HCT116 (cell line): ENCODE data around the gene LTBP1. TPM values are rescaled to one million over a fixed set of nuclear protein-coding genes. Genes with fewer than 3 reads are reported as not detected.

Source experiments
- ATAC-seq: fragments of 200-7000 bp; cut with Tn5 transposase; 2 replicates; pipeline ENCODE4 v1.9.1; 2020; ENCODE audit warnings: mild to moderate bottlenecking, moderate library complexity
- BruUV-seq: library from RNA; stranded (reverse); fragments of 400-500 nt; replicated peaks from 2 replicates; lab custom pipeline; 2021; lab: Mats Ljungman, UMichigan
- CTCF ChIA-PET: fragments of 300-600 bp; sonication (Branson Sonifier 250); formaldehyde crosslinking; loops from one replicate; lab custom pipeline; 2021; ENCODE audit warnings: antibody characterized with exemption; lab: Charles Lee
- POLR2A ChIA-PET: fragments of 300-600, 350-600 bp; sonication (Branson Sonifier 250); formaldehyde crosslinking; loops from one replicate; lab custom pipeline; 2021; ENCODE audit warnings: antibody characterized with exemption; lab: Charles Lee
- RAD21 ChIA-PET, 2 experiments: fragments of 300-600 bp; sonication (Branson Sonifier 250); formaldehyde crosslinking; loops; one replicate each; lab custom pipeline; 2023; ENCODE audit warnings: low total read pairs in 2 of 2; ENCODE audit not compliant: uncharacterized antibody in 2 of 2, unreplicated experiment in 2 of 2, low non-redundant PET in 1 of 2; lab: Charles Lee
- DNase-seq: peaks from one replicate; pipeline ENCODE4 v3.0.0-alpha.2; 2010; ENCODE audit warnings: low read depth, low spot score
- H2AFZ ChIP-seq: fragments of 200-600 bp; shearing (Covaris generic), sonication (generic); 2 replicates; pipeline ENCODE4 v1.6.1; 2017; ENCODE audit warnings: low read depth, mixed run types, mixed read lengths, antibody characterized with exemption, low read length; ENCODE audit not compliant: poor library complexity, severe bottlenecking
- H3K27ac ChIP-seq: 2 replicates; pipeline ENCODE4 v1.5.1; 2012; ENCODE audit warnings: low read depth, low read length
- H3K27me3 ChIP-seq: fragments of 200-600 bp; sonication (generic); 2 replicates; pipeline ENCODE4 v1.6.1; 2016; ENCODE audit warnings: mixed run types, low read length, mixed read lengths; ENCODE audit not compliant: insufficient read depth
- H3K36me3 ChIP-seq, 2 experiments: fragments of 200-500 bp in 1 of 2; fragments of 200-600 bp in 1 of 2; sonication (Bioruptor generic) in 1 of 2; sonication (generic) in 1 of 2; 2 replicates each; pipeline versions ENCODE4 v1.5.1 to v1.6.1; 2014 to 2016; ENCODE audit warnings: low read length in 2 of 2, inconsistent platforms in 1 of 2, mixed read lengths in 1 of 2, mixed run types in 1 of 2; ENCODE audit not compliant: insufficient read depth in 2 of 2, control insufficient read depth in 1 of 2
- H3K4me1 ChIP-seq, 2 experiments: fragments of 200-600 bp in 1 of 2; sonication (generic) in 1 of 2; 2 replicates each; pipeline versions ENCODE4 v1.5.1 to v1.6.1; 2012 to 2017; ENCODE audit warnings: low read length in 2 of 2, inconsistent platforms in 1 of 2, mild to moderate bottlenecking in 1 of 2, mixed read lengths in 1 of 2, mixed run types in 1 of 2, moderate library complexity in 1 of 2; ENCODE audit not compliant: insufficient read depth in 2 of 2, control insufficient read depth in 1 of 2
- H3K4me2 ChIP-seq: fragments of 200-600 bp; sonication (generic); 2 replicates; pipeline ENCODE4 v1.6.1; 2017; ENCODE audit warnings: mixed run types, low read length, mixed read lengths
- H3K4me3 ChIP-seq, 2 experiments: fragments of 200-600 bp in 1 of 2; sonication (generic) in 1 of 2; replicated peaks in 1 of 2; 2 replicates each; pipeline ENCODE4 v1.5.1; 2011 to 2016; ENCODE audit warnings: low read length in 2 of 2, control low read depth in 1 of 2, low read depth in 1 of 2, mild to moderate bottlenecking in 1 of 2, mixed read lengths in 1 of 2, mixed run types in 1 of 2
- H3K79me2 ChIP-seq: fragments of 200-600 bp; sonication (generic); 2 replicates; pipeline ENCODE4 v1.6.1; 2017; ENCODE audit warnings: mild to moderate bottlenecking, mixed run types, low read length, moderate library complexity, mixed read lengths; ENCODE audit not compliant: insufficient read depth
- H3K9ac ChIP-seq: fragments of 200-600 bp; sonication (generic); 2 replicates; pipeline ENCODE4 v1.6.1; 2016; ENCODE audit warnings: low read length, mixed read lengths
- H3K9me2 ChIP-seq: fragments of 200-600 bp; sonication (generic), shearing (Covaris generic); 2 replicates; pipeline ENCODE4 v1.6.1; 2017; ENCODE audit warnings: mixed run types, mild to moderate bottlenecking, moderate library complexity; ENCODE audit not compliant: insufficient read depth
- H3K9me3 ChIP-seq, 2 experiments: fragments of 200-500 bp in 1 of 2; fragments of 200-600 bp in 1 of 2; sonication (Bioruptor generic) in 1 of 2; sonication (generic) in 1 of 2; 2 replicates each; pipeline ENCODE4 v1.6.1; 2014 to 2017; ENCODE audit warnings: low read length in 2 of 2, mixed read lengths in 2 of 2, inconsistent platforms in 1 of 2, low read depth in 1 of 2, mild to moderate bottlenecking in 1 of 2, mixed run types in 1 of 2, moderate library complexity in 1 of 2; ENCODE audit not compliant: control insufficient read depth in 1 of 2, insufficient read depth in 1 of 2
- H4K20me1 ChIP-seq: fragments of 200-600 bp; sonication (generic), shearing (Covaris generic); 2 replicates; pipeline ENCODE4 v1.6.1; 2017; ENCODE audit warnings: mixed run types, mild to moderate bottlenecking, moderate library complexity; ENCODE audit not compliant: insufficient read depth
- CEBPB ChIP-seq: IDR thresholded peaks from 2 replicates; pipeline ENCODE4 v1.6.1; 2012; ENCODE audit warnings: low read depth
- REST ChIP-seq: IDR thresholded peaks from 2 replicates; pipeline ENCODE4 v1.6.1; 2012; ENCODE audit warnings: low read depth
- YY1 ChIP-seq: IDR thresholded peaks from 2 replicates; pipeline ENCODE4 v1.6.1; 2011; ENCODE audit warnings: low read length, low read depth, moderate library complexity, mild to moderate bottlenecking; ENCODE audit not compliant: insufficient replicate concordance; ENCODE audit errors: extremely low read depth
- ZNF274 ChIP-seq: fragments of 200-500 bp; sonication (Bioruptor generic); IDR thresholded peaks from 2 replicates; pipeline ENCODE4 v1.6.1; 2014; ENCODE audit warnings: mild to moderate bottlenecking, low read depth, low read length, inconsistent platforms
- intact Hi-C: fragments of 100-400 bp; cut with micrococcal nuclease; formaldehyde crosslinking; loops from 2 replicates; pipeline ENCODE4 v1.10.0; 2022
- microRNA-seq: library from miRNA; unstranded; fragments of <30 nt; microRNA quantifications from one replicate; pipeline ENCODE4, GENCODE V29; 2016; ENCODE audit warnings: borderline number of aligned reads
- total RNA-seq: library from RNA; stranded (reverse); gene quantifications from one replicate; pipeline ENCODE4 v1.2.1, GENCODE V29; 2021; ENCODE audit not compliant: unreplicated experiment

Gene LTBP1
- total RNA-seq, 1 experiment from 2014 or later = 5.1 TPM

GRCh38 chr2:33444967-33445366 lies 498.2 kb downstream of the LTBP1 start (continued):
- no peak for TF ChIP-seq REST
- no peak for TF ChIP-seq CEBPB
- TF ChIP-seq, all 23 proteins: peak for 0

DNA sequence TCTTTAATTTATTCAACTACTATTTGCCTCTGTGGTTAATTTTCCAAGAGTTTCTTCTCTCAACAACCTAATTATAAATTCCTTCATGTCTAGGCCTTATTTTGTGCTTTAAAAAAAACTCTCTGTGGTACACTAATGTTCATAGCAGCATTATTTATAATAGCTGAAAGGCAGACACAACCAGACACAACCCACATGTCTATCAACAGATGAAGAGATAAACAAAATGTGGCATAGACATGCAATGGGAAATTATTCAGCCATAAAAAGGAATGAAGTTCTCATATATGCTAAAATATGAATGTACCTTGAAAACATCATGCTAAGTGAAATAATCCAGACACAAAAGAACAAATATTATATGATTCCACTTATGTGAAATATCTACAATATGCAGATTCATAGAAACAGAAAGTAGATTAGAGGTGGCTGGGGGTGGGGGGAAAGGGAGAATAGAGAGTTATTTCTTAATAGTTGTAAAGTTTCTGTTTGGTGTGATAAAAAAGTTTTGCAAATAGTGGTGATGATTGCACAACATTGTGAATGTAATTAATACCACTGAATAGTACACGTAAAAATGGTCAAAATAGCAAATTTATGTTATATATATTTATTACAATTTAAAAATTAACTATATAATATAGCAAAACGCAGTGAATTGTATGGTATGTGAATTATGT lies 501.6 kb downstream of the LTBP1 start:
- no peak for ATAC-seq
- TF ChIP-seq ZNF274 (no peak), YY1 (no peak)
- TF ChIP-seq, all 23 proteins: peak for 0
- CTCF ChIA-PET = no interaction called here
- Histone ChIP-seq H3K9ac (no peak overlapping the region), H4K20me1 (no peaks in the 10 kb centered on the region), H3K27ac (no peak overlapping the region), H3K79me2 (no peaks in the 10 kb centered on the region), H3K4me1 (no peaks in the 10 kb centered on the region), H2AFZ (no peak overlapping the region), H3K4me3 (no peak overlapping the region), H3K27me3 (no peaks in the 10 kb centered on the region), H3K9me2 (no peaks in the 10 kb centered on the region), H3K4me2 (no peak overlapping the region), H3K36me3 (no peaks in the 10 kb centered on the region), H3K9me3 (no peaks in the 10 kb centered on the region)
- intact Hi-C loops = no loop called here
- DNase-seq = no peak
- BruUV-seq = no TSS peak
- RAD21 ChIA-PET = no interaction called here
- POLR2A ChIA-PET = no interaction called here

Small RNAs within 50 kb of the gene (microRNA-seq; reads per million reads assigned to microRNA genes)
- not detected for gene MIR4430
